GF-D8 (cell line): ENCODE data around the gene SMIM38.

Source experiments
- DNase-seq: peaks from one replicate; lab custom pipeline; 2025; lab: John Stamatoyannopoulos, UW

Gene SMIM38

GRCh38 chr11:69159150-69159852 lies 3.6 kb downstream of the SMIM38 start:
- DNase-seq = no peak

- DNase-seq = no peak
Measured at GRCh38 chr11:69160296-69161116, 4.8 kb downstream of the SMIM38 start.

GRCh38 chr11:69161117-69161407 lies 5.3 kb downstream of the SMIM38 start:
- DNase-seq = no peak

- DNase-seq = no peak
Measured at GRCh38 chr11:69162505-69162904, 6.8 kb downstream of the SMIM38 start.

- no peak for DNase-seq
Measured at GRCh38 chr11:69163842-69164241, 8.1 kb downstream of the SMIM38 start.

- DNase-seq = no peak
Measured at GRCh38 chr11:69164824-69165223, 9.1 kb downstream of the SMIM38 start.

GRCh38 chr11:69165775-69166174 lies 10.0 kb downstream of the SMIM38 start:
- no peak for DNase-seq

- no peak for DNase-seq
Measured at GRCh38 chr11:69166218-69167115, 10.7 kb downstream of the SMIM38 start.

- DNase-seq = no peak
Measured at GRCh38 chr11:69167130-69167915, 11.6 kb downstream of the SMIM38 start.

GRCh38 chr11:69167916-69168691 lies 12.4 kb downstream of the SMIM38 start:
- DNase-seq = no peak

GRCh38 chr11:69169479-69169878 lies 13.7 kb downstream of the SMIM38 start:
- no peak for DNase-seq

- no peak for DNase-seq
Measured at GRCh38 chr11:69170704-69171103, 15.0 kb downstream of the SMIM38 start.

- no peak for DNase-seq
Measured at GRCh38 chr11:69171476-69172240, 15.9 kb downstream of the SMIM38 start.

GRCh38 chr11:69172674-69173073 lies 16.9 kb downstream of the SMIM38 start:
- DNase-seq = no peak

- DNase-seq = no peak
Measured at GRCh38 chr11:69173331-69173730, 17.6 kb downstream of the SMIM38 start.

GRCh38 chr11:69173925-69174581 lies 18.3 kb downstream of the SMIM38 start:
- no peak for DNase-seq

- no peak for DNase-seq
Measured at GRCh38 chr11:69174841-69175240, 19.1 kb downstream of the SMIM38 start.

GRCh38 chr11:69178819-69179482 lies 23.2 kb downstream of the SMIM38 start:
- DNase-seq = no peak

GRCh38 chr11:69180226-69180625 lies 24.5 kb downstream of the SMIM38 start:
- DNase-seq = no peak
